Activated T-helper 17 cell treated with anti-CD3 and anti-CD28 coated beads, Interleukin-2, amount 50 U/mL, for 72 hours (primary cell): Measurements from ENCODE around the gene TIMELESS. TPM values are rescaled to one million over a fixed set of nuclear protein-coding genes. Genes with fewer than 3 reads are reported as not detected.
A peak's percentile ranks its signal among the peaks of the same experiment; 100 is the strongest.
"Not testable (repeated sequence)": the region's sequence is repeated elsewhere in the genome, so short reads cannot be mapped to it uniquely, and the experiment has no call there.

ENCODE experiments used
- ATAC-seq: fragments of 150-1000 bp; cut with Tn5 transposase; replicated peaks from 2 replicates; pipeline ENCODE4 v1.10.0; 2021; ENCODE audit warnings: mild to moderate bottlenecking, moderate library complexity
- H3K27ac Mint-ChIP-seq: one replicate; pipeline ENCODE4 v1.8.0; 2022; ENCODE audit warnings: mixed read lengths
- H3K27me3 Mint-ChIP-seq: one replicate; pipeline ENCODE4 v1.8.0; 2022; ENCODE audit warnings: mixed read lengths
- H3K36me3 Mint-ChIP-seq: one replicate; pipeline ENCODE4 v1.8.0; 2022; ENCODE audit warnings: low read depth, mild to moderate bottlenecking, mixed read lengths
- H3K4me1 Mint-ChIP-seq: one replicate; pipeline ENCODE4 v1.8.0; 2022; ENCODE audit warnings: mixed read lengths
- H3K4me3 Mint-ChIP-seq: one replicate; pipeline ENCODE4 v1.8.0; 2022; ENCODE audit warnings: mild to moderate bottlenecking, mixed read lengths
- H3K9me3 Mint-ChIP-seq: one replicate; pipeline ENCODE4 v1.8.0; 2022; ENCODE audit warnings: mixed read lengths
- total RNA-seq, 2 donors: library from RNA; stranded (reverse); gene quantifications; one replicate each; pipeline ENCODE4 v1.2.3, GENCODE V29; 2022

Gene TIMELESS
- total RNA-seq, 2 donors from 2014 or later, result 36.6 to 57.4 TPM

DNA sequence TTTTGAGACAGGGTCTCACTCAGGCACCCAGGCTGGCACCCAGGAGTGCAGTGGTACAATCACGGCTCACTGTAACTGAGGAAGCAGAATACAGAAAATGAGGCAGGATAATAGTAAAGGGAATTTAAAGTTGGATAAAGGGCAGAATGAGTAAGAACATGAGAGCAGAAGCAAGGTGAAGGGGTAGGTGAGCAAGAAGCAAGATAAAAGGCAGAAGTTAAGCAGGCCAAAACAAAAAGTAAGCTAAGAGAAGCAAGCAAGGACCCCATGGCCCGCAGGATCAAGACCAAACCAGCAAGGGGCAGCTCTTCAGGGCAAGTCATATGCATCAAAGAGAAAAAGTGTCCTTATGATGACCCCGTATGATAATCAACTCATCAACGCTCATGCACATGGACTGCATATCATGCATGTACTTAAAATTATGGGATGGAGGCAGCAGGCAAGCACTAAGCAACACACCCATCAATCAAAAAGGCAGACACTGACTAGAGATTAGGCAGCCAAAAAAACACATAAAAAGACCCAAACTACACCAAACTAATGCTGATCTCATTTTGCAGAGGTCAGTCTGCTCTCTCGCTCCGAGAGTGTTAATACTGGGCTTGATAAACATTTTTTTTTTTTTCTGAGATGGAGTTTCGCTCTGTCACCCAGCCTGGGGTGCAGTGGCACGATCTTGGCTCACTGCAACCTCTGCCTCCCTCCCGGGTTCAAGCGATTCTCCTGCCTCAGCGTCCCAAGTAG is 11.6 kb downstream of the TIMELESS start:
- H3K4me3 Mint-ChIP-seq, result no peak overlapping the region
- peaks cover 13% of the 10 kb centered on the region for H3K36me3 Mint-ChIP-seq
- H3K27ac Mint-ChIP-seq, result no peak overlapping the region
- peaks cover 4% of the 10 kb centered on the region for H3K4me1 Mint-ChIP-seq
- ATAC-seq, result no peak
- H3K27me3 Mint-ChIP-seq, result no peaks in the 10 kb centered on the region
- no peaks in the 10 kb centered on the region for H3K9me3 Mint-ChIP-seq

DNA sequence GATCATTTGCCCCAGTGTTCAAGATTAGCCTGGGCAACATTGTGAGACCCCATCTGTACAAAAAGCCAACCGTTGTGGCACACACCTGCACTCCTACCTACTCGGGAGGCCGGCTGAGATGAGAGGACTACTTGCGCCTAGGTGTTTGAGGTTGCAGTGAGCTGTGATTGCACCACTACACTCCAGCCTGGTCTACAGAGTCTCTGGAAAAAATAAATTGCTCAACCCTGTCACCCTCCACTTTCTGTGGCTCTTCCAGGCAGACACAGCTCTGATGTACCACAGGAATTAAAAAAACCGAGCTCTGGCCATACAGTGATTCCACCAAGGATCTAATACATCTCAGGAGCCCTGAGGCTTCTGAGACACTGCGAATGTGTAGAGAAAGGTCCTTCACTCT is 14.4 kb downstream of the TIMELESS start:
- Mint-ChIP-seq H3K9me3 (no peaks in the 10 kb centered on the region), H3K4me3 (no peak overlapping the region), H3K27ac (no peak overlapping the region), H3K36me3 (peaks cover 40% of the 10 kb centered on the region), H3K4me1 (no peaks in the 10 kb centered on the region), H3K27me3 (no peaks in the 10 kb centered on the region)
- ATAC-seq, result no peak

DNA sequence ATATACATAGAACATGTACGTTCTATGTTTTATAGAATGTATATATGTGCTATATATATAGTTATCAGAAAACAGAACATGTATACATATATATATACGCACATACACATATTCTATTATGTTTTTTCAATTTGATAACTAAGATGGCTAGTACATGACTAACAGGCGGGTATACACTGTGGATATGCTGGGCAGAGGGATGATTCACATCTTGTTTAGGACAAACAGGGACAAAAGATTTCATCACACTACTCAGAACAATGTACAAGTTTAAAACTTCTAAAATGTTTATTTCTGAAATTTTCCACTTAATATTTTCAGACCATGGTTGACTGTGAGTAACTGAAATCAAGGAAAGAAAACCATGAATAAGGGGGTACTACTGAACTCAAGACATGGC is 17.4 kb downstream of the TIMELESS start:
- H3K4me3 Mint-ChIP-seq, result no peak overlapping the region
- no peak for ATAC-seq
- H3K9me3 Mint-ChIP-seq, result no peaks in the 10 kb centered on the region
- H3K36me3 Mint-ChIP-seq, result peaks cover 63% of the 10 kb centered on the region
- H3K4me1 Mint-ChIP-seq, result no peaks in the 10 kb centered on the region
- H3K27me3 Mint-ChIP-seq, result no peaks in the 10 kb centered on the region
- no peak overlapping the region for H3K27ac Mint-ChIP-seq

DNA sequence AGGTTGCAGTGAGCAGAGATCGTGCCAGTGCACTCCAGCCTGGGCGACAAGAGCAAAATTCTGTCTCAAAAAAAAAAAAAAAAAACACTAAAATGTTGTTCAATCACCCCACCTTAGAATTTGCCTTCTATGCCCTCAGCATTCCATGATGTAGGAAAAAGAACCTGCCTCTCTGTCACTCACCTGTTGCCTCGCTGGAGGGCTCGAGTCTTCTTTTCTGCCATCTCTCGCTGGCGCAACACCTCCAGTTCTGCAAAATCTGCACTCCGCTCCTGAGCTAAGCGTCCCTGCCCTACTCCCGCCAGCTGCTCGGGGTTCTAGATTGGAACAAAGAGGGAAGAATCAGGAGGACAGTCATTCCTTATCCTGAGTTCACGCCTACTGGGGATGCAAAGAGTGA is 17.9 kb downstream of the TIMELESS start:
- Mint-ChIP-seq H3K27ac (no peak overlapping the region), H3K27me3 (no peaks in the 10 kb centered on the region), H3K9me3 (no peaks in the 10 kb centered on the region), H3K4me1 (no peaks in the 10 kb centered on the region), H3K36me3 (peaks cover 63% of the 10 kb centered on the region), H3K4me3 (no peak overlapping the region)
- ATAC-seq, result no peak

DNA sequence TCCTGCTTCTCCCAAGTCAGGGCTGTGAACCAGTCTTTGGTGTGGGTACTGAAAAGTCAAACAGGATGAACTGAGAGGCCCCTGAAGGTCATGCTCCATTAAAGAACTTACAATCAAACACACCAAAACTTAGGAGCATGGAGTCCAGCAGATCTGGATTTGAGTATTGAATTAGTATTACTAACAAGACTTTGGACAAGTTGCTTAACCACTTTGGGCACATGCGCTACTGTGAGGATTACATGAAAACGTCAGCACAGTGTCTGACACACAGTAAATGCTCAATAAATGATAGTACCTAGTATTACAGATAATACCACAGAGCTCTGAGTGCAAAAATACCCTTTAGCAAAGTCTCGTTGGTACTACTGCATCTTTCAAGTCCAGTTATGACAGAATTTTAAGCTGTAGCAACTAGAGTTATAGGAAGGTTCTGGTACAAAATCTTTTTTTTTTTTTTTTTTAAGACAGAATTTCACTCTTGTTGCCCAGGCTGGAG is 23.2 kb downstream of the TIMELESS start:
- no peak overlapping the region for H3K4me3 Mint-ChIP-seq
- peaks cover 78% of the 10 kb centered on the region for H3K36me3 Mint-ChIP-seq
- no peaks in the 10 kb centered on the region for H3K4me1 Mint-ChIP-seq
- ATAC-seq, result no peak
- H3K27me3 Mint-ChIP-seq, result no peaks in the 10 kb centered on the region
- H3K9me3 Mint-ChIP-seq, result no peaks in the 10 kb centered on the region
- H3K27ac Mint-ChIP-seq, result no peak overlapping the region

DNA sequence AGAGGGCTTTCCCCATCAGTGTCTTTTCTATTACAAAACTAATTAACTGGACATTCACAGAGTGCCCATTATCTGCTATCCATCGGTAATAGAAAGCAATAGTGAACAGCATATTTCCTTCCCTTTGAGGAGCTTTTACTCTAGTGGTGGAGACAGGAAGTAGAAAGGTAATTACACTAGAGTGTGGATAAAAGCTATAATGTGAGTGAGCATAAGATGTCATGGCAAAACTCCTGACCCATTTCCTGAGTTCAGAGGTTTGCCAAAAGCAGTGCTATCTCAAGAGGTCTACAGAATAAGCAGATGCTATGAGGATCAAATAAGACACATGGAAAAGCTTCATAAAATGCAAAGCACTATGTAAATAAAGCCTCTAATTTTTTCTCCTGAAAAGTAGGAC is 24.0 kb downstream of the TIMELESS start:
- Mint-ChIP-seq H3K36me3 (peaks cover 78% of the 10 kb centered on the region), H3K4me1 (no peaks in the 10 kb centered on the region)

DNA sequence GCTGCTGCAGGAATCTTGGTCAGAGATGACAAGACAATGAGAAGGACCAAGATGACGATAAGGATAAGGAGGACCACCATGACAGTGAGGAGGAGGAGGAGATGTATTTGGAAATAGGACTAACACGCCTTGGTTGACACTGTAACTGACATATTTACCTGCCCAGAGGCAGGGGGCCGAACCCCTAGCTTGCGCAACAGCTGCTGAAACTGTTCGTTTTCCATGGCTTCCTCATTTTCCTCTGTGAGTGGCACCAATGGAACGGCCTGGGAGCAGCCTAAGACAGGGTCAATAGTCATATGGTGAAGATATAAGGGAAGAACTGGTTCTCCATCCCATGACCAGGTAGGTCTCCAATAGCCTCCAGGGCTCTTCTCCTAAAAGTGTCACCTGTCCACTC is 28.8 kb downstream of the TIMELESS start:
- no peak for ATAC-seq
- Mint-ChIP-seq H3K36me3 (peaks cover 86% of the 10 kb centered on the region), H3K27me3 (no peaks in the 10 kb centered on the region), H3K4me3 (no peak overlapping the region), H3K4me1 (no peaks in the 10 kb centered on the region), H3K27ac (no peak overlapping the region), H3K9me3 (no peaks in the 10 kb centered on the region)

More for the DNA sequence above, 24.0 kb downstream of the TIMELESS start:
- no peaks in the 10 kb centered on the region for H3K9me3 Mint-ChIP-seq
- ATAC-seq, result no peak
- no peak overlapping the region for H3K4me3 Mint-ChIP-seq
- H3K27ac Mint-ChIP-seq, result peak overlapping the region; percentile 24
- no peaks in the 10 kb centered on the region for H3K27me3 Mint-ChIP-seq

DNA sequence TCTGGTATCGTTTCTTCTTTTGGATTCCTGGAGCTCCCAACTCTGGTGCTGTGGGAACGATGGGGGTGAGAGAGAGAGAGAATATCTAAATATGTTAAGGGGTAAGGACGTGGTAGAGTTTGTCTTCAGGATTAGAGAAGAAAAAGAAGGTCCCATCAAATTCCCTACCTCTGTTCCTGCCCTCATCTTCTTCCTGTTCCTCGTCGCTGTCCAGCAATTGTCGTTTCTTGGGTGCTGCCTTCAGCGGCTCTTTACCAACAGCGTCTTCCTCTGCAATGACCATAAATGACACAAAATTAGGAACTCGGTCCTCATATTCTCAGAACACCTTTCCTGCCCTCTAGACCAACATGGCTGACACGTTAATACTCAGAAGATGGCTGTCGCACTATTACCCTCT is 31.5 kb downstream of the TIMELESS start:
- no peak for ATAC-seq
- no peaks in the 10 kb centered on the region for H3K27me3 Mint-ChIP-seq
- no peak overlapping the region for H3K4me3 Mint-ChIP-seq
- H3K36me3 Mint-ChIP-seq, result peaks cover 59% of the 10 kb centered on the region
- H3K4me1 Mint-ChIP-seq, result no peaks in the 10 kb centered on the region
- H3K9me3 Mint-ChIP-seq, result no peaks in the 10 kb centered on the region
- no peak overlapping the region for H3K27ac Mint-ChIP-seq

DNA sequence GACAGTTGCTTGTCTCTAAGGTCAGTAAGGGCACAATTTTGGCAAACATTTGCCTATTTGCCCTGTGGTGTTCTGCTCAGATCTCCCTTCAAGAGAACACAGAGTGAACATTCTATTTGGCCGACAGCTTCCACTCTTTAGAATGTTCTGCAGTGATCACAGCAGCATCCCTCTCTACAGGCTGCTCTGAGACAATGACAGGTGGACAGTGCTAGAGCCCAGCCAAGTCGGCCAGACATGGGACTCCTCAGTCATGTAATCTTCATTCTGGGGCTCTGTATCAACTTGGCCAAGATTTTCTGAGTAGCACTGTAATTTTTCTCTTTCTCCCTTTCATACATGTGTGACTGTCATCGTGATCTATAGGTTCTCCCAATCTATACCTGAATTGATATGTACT is 34.8 kb downstream of the TIMELESS start:
- H3K4me3 Mint-ChIP-seq, result no peak overlapping the region
- H3K36me3 Mint-ChIP-seq, result peaks cover 30% of the 10 kb centered on the region
- H3K9me3 Mint-ChIP-seq, result no peaks in the 10 kb centered on the region

DNA sequence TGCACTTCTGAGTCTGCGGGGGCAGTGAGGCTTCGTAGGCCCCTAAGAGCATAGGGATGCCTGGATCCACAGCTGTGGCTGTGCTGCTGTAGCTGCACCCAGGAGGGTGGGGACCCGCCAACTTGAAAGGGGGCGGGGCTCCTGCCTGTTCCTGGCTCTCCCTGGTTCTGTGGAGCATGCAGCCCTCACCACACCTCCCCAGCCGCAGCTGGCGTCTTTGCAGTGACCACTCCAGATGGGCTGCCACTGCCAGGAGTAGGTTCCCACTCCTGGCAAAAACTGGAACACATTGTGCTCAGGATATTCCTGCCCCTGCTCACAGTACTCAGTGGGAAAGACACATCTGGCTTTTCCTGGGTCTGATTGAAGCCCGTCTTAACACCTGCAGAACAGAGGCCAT is 35.8 kb downstream of the TIMELESS start:
- no peak overlapping the region for H3K4me3 Mint-ChIP-seq
- H3K27me3 Mint-ChIP-seq, result no peaks in the 10 kb centered on the region
- H3K27ac Mint-ChIP-seq, result no peak overlapping the region
- ATAC-seq, result no peak
- H3K36me3 Mint-ChIP-seq, result peaks cover 24% of the 10 kb centered on the region
- no peaks in the 10 kb centered on the region for H3K9me3 Mint-ChIP-seq
- H3K4me1 Mint-ChIP-seq, result no peaks in the 10 kb centered on the region

More for the DNA sequence above, 34.8 kb downstream of the TIMELESS start:
- Mint-ChIP-seq H3K4me1 (no peaks in the 10 kb centered on the region), H3K27me3 (no peaks in the 10 kb centered on the region), H3K27ac (no peak overlapping the region)
- ATAC-seq, result no peak

DNA sequence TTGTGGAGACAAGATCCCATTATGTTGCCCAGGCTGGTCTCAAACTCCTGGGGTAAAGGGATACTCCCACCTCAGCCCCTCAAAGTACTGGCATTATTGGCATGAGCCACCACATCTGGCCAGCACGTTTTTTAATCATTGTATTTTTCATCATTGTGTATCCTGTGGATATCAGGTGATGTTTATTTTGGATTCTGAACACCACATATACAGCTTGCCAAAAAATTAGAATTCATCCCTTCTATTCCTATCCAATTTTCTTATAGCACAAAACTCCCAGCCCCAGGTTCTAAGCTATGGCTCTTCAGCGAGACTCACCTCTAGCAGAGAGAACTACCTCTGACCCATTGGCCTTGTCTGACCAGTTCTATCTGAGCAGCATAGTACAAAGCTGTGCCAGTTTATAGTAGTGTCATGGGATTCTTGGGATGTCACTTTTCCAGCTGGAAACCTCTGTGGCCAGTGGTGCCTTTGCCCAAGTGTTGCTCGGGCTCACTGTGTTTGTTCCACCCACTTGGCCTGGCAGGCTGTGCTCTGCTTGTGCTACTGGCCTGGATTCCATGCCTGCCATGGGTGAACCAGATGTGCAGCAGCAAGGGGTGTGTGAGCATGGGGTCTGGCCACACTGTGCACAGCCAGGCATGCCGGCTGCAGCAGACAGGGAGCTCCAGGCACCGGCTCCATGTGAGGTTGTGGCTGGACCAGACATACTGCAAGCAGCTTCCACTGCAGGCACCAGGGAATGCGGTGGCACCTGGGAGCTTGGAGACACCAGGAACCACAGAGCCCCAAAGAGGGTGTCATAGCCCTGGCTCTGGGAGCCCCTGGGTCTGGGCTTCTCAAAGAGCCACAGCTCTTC is 37.2 kb downstream of the TIMELESS start:
- Mint-ChIP-seq H3K4me1 (no peaks in the 10 kb centered on the region), H3K27me3 (no peaks in the 10 kb centered on the region), H3K9me3 (no peaks in the 10 kb centered on the region), H3K27ac (peak overlapping the region; percentile 37), H3K36me3 (peaks cover 13% of the 10 kb centered on the region), H3K4me3 (no peak overlapping the region)
- no peak for ATAC-seq

DNA sequence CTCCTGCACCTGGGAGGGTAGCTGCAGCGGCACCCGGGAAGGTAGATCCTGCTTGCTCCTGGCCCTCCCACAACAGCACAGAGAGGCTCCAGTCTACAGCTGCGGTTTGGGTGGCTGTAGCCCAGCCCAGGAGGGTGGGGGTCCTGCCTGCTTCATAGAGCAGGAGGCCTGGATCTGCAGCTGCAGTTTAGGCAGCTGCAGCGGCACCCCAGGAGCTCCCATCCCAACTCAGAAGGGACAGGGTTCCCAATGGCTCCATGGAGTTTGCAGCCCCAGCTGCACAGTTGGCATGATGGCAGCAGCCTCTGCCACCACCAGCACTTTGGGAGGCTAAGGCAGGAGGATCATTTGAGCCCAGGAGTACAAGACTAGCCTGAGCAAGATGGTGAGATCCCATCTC is 38.5 kb downstream of the TIMELESS start:
- peaks cover under 1% of the 10 kb centered on the region for H3K36me3 Mint-ChIP-seq
- ATAC-seq, result no peak
- H3K4me3 Mint-ChIP-seq, result no peak overlapping the region
- no peak overlapping the region for H3K27ac Mint-ChIP-seq
- H3K4me1 Mint-ChIP-seq, result no peaks in the 10 kb centered on the region
- H3K27me3 Mint-ChIP-seq, result no peaks in the 10 kb centered on the region
- H3K9me3 Mint-ChIP-seq, result no peaks in the 10 kb centered on the region

DNA sequence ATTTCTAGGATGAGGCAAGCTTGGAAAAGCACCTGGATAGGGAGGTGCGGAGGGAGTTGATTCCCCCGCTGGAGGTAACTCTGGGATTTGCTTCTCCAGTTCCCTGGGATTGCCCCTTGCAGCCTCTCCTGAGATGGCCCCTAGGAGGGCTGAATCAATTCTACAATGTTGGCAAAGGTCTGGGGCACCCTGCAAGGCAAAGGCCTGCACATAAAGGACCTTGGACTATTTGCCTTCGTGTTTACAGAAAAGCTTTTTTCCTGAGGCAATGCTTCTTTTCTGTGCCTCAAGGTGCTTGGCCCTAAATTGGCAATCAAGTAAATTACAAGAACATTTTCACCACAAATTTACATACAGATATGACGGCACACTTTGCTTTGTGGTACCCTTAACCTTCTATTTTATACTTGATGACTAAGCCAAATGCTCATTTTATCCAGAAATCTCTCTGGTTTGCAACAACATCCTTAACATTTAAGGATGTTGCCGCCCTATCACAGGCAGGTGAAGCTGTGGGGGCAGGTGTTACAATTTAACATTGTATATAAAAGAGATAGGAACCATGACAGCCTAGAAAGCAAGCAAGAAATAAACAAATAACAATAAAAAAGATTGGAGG is 40.3 kb downstream of the TIMELESS start:
- Mint-ChIP-seq H3K4me3 (no peak overlapping the region), H3K36me3 (no peaks in the 10 kb centered on the region)
- ATAC-seq, result no peak

DNA sequence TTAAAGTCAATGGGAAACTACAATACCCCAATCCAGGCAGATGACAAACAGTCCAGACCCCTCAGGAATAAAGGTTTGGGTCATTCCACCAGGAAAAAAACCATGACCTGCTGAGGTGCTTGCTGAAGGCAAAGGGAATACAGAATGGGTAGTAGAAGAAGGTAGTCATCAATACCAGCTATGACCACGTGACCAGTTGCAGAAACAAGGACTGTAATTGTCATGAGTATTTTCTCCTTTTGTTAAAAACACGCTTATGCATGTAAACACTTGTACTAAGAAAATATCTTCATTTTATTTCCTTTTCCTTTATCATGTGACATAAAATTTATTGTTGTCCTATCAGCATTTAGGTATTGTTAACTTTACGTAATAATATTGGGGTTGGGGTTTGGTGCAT is 45.0 kb downstream of the TIMELESS start:
- not testable (repeated sequence) for H3K27me3 Mint-ChIP-seq, H3K27ac Mint-ChIP-seq, ATAC-seq, H3K9me3 Mint-ChIP-seq, H3K4me3 Mint-ChIP-seq, H3K36me3 Mint-ChIP-seq, H3K4me1 Mint-ChIP-seq

More for the DNA sequence above, 40.3 kb downstream of the TIMELESS start:
- no peaks in the 10 kb centered on the region for H3K9me3 Mint-ChIP-seq
- H3K27ac Mint-ChIP-seq, result no peak overlapping the region
- no peaks in the 10 kb centered on the region for H3K27me3 Mint-ChIP-seq
- no peaks in the 10 kb centered on the region for H3K4me1 Mint-ChIP-seq
